Measurements from ENCODE around the gene SLC25A3. TPM values are rescaled to one million over a fixed set of nuclear protein-coding genes. Genes with fewer than 3 reads are reported as not detected.

Gene SLC25A3
- total RNA-seq, 1 donor from 2014 or later = 956 TPM

- Histone ChIP-seq H3K27me3 (no peaks in the 10 kb centered on the region), H3K4me1 (no peaks in the 10 kb centered on the region), H2AFZ (replicated peaks) (no peak overlapping the region), H4K20me1 (ENCODE audit: low read depth) (no peaks in the 10 kb centered on the region), H3K27ac (no peak overlapping the region), H3K4me2 (no peak overlapping the region), H3F3A (ENCODE audit: low read depth) (no peaks in the 10 kb centered on the region), H3K79me2 (ENCODE audit: low read depth) (no peaks in the 10 kb centered on the region), H3K9ac (no peak overlapping the region), H3K9me3 (ENCODE audit: low read depth) (no peaks in the 10 kb centered on the region), H3K4me3 (no peak overlapping the region), H3K36me3 (no peaks in the 10 kb centered on the region)
- Mint-ChIP-seq H3K4me1 (peaks cover 2% of the 10 kb centered on the region), H3K27ac (no peak overlapping the region), H3K27me3 (ENCODE audit: insufficient read depth, low read depth) (peaks cover 2% of the 10 kb centered on the region), H3K4me3 (no peak overlapping the region), H3K9me3 (no peaks in the 10 kb centered on the region), H3K36me3 (no peaks in the 10 kb centered on the region)
- no peak for DNase-seq (ENCODE audit: low spot score)
- TF ChIP-seq CTCF (IDR thresholded peaks at IDR 0.05) (no peak), EZH2 (IDR thresholded peaks at IDR 0.05) (no peak), EZH2phosphoT487 (IDR thresholded peaks at IDR 0.05) (no peak)
Observed at GRCh38 chr12:98561846-98562245, 31.6 kb upstream of the SLC25A3 start.

GRCh38 chr12:98572010-98572409, 21.5 kb upstream of the SLC25A3 start:
- Histone ChIP-seq H3K4me1 (no peaks in the 10 kb centered on the region), H3K27ac (no peak overlapping the region), H4K20me1 (ENCODE audit: low read depth) (no peaks in the 10 kb centered on the region), H3K79me2 (ENCODE audit: low read depth) (no peaks in the 10 kb centered on the region), H2AFZ (replicated peaks) (no peak overlapping the region), H3F3A (ENCODE audit: low read depth) (no peaks in the 10 kb centered on the region), H3K9me3 (ENCODE audit: low read depth) (no peaks in the 10 kb centered on the region), H3K27me3 (no peaks in the 10 kb centered on the region), H3K9ac (no peak overlapping the region), H3K4me2 (no peak overlapping the region), H3K4me3 (no peak overlapping the region), H3K36me3 (no peaks in the 10 kb centered on the region)
- Mint-ChIP-seq H3K4me3 (no peak overlapping the region), H3K27ac (no peak overlapping the region), H3K27me3 (ENCODE audit: insufficient read depth, low read depth) (peaks cover 3% of the 10 kb centered on the region), H3K9me3 (no peaks in the 10 kb centered on the region), H3K4me1 (no peaks in the 10 kb centered on the region), H3K36me3 (no peaks in the 10 kb centered on the region)
- TF ChIP-seq EZH2 (IDR thresholded peaks at IDR 0.05) (no peak), CTCF (IDR thresholded peaks at IDR 0.05) (peak; percentile 49), EZH2phosphoT487 (IDR thresholded peaks at IDR 0.05) (no peak)
- DNase-seq (ENCODE audit: low spot score) = peak; percentile 26

DNA sequence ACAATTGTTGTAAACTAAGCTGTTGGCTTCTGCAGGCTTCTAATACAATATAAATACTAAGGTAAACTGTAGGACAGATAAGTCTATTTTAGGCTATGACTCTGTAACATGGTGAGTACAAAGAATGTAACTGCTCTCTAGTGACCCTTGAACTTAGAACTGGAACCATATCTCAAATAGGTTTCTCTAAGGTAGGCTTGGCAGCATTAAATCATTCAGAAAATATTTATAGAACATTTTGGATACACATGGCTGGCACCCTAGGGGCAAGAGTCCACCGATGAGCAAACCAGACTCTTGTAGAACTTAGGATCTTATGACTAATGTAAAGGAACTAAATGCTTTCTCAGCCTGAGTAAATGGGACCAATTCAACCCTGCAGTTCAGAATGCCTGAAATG, 19.4 kb upstream of the SLC25A3 start:
- H3K27ac ChIP-seq = no peak overlapping the region
- Mint-ChIP-seq H3K4me3 (no peak overlapping the region), H3K27me3 (ENCODE audit: insufficient read depth, low read depth) (peaks cover 3% of the 10 kb centered on the region), H3K9me3 (no peaks in the 10 kb centered on the region), H3K4me1 (no peaks in the 10 kb centered on the region), H3K36me3 (no peaks in the 10 kb centered on the region), H3K27ac (no peak overlapping the region)
- no peak overlapping the region for H3K4me3 ChIP-seq
- no peaks in the 10 kb centered on the region for H3K79me2 ChIP-seq (ENCODE audit: low read depth)
- no peaks in the 10 kb centered on the region for H3K27me3 ChIP-seq
- no peaks in the 10 kb centered on the region for H3F3A ChIP-seq (ENCODE audit: low read depth)
- no peaks in the 10 kb centered on the region for H3K36me3 ChIP-seq
- H2AFZ ChIP-seq (replicated peaks) = no peak overlapping the region
- H3K4me1 ChIP-seq = no peaks in the 10 kb centered on the region
- no peaks in the 10 kb centered on the region for H3K9me3 ChIP-seq (ENCODE audit: low read depth)
- no peak overlapping the region for H3K4me2 ChIP-seq
- no peak for DNase-seq (ENCODE audit: low spot score)
- no peaks in the 10 kb centered on the region for H4K20me1 ChIP-seq (ENCODE audit: low read depth)
- TF ChIP-seq EZH2phosphoT487 (IDR thresholded peaks at IDR 0.05) = no peak
- TF ChIP-seq EZH2 (IDR thresholded peaks at IDR 0.05) = no peak
- TF ChIP-seq CTCF (IDR thresholded peaks at IDR 0.05) = no peak
- H3K9ac ChIP-seq = no peak overlapping the region
